NCI-H1105 (cell line): ENCODE data around the gene COA6.
"Not testable (repeated sequence)": the region's sequence is repeated elsewhere in the genome, so short reads cannot be mapped to it uniquely, and the experiment has no call there.

Experiments
- DNase-seq: peaks from one replicate; lab custom pipeline; 2025; lab: John Stamatoyannopoulos, UW

The COA6 gene

DNA sequence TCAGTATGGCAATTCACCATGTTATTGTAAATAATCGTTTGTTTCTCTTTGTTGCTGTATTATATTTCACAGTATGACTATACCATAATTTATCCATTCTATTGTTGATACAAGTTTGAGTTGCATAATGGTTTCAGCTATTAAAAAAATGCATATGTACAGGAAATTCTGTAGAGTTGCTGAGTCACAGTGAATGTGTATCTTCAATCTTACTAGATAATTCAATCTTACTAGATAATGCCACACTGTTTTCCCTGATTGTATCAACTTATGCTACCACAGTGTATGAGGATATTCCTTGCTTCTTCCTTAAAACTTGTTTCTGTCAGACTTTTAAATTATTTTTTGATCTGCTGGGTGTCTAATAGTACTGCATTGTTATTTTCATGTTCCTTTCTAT lies 3.5 kb upstream of the COA6 start:
- no peak for DNase-seq

DNA sequence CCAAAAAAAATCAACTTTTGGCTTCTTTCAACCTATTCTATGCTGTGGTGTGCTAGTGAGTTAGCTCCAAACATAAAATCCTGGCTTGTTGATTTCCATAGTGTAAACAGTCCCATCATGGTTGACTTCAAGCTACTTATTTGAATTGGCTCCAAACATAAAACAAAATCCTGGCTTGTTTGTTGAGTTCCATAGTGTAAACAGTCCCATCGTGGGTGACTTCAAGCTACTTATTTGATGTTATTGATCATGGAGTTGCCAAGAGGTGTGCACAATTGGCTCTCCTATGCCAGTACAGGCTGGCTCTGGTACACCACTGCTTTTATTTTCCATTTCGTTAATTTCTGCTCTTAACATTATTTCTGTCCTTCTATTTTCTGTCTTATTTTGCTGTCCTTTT lies 1.8 kb upstream of the COA6 start:
- no peak for DNase-seq

DNA sequence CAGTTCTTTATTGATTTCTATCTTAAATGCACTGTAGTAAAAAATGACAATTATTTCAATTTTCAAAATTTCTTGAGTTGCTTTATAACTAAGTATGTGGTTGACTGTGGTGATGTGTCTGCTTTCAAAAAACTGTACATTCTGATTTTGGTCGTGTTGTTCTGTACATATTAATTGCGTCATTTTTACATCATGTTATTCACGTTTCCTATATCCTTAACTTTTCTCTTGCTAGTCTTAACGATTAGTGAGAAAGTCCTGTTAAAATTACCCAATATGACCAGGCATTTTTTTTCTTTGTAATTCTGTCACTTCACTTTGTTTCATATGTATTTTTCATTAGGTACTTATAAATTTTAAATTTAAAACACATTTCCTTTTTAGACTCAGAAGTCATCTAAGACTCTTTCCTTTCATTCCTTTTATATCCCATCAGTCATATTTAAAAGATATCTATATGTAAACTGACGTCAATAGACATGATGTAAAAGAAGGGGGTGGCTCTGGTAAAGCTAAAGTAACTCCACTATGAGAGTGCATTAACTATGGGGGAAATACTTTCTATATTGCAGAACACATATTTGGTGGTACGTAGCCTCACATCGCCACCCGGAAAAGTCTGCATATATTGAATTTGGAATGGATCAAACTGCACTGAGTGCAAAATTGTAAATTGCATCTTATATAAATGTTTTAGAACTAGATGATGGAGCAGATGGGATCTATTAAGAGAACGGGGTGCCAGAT lies 1.1 kb upstream of the COA6 start:
- DNase-seq, result no peak

DNA sequence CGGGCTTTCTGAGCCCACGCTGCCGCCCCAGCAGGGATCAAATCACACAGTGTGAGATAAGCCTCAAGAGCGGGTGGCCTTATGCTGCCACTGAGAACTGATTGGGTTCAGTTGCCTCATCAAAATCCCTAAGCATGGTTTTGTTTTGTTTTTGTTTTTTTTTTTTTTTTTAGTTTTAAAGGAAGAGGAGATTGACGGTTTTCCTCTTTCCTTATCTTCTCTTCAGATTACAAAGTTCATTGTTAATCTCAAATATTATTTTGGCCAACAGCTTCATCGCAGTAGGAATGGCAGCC lies 651 bp downstream of the COA6 start:
- DNase-seq, result no peak

DNA sequence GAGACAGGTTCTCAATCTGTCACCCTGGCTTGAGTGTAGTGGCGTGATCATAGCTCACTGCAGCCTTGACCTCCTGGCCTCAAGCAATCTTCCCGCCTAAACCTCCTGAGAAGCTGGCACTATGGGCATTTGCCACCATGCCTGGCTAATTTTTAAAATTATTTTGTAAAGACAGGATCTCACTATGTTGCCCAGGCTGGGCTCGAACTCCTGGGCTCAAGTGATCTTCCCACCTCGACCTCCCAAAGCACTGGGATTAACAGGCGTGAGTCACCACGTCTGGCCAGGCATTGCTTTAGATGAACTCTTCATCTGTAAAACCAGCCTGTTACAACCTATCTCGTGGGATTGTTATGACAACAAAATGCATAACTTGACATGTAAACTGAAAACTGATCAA lies 2.4 kb downstream of the COA6 start:
- DNase-seq, result no peak

DNA sequence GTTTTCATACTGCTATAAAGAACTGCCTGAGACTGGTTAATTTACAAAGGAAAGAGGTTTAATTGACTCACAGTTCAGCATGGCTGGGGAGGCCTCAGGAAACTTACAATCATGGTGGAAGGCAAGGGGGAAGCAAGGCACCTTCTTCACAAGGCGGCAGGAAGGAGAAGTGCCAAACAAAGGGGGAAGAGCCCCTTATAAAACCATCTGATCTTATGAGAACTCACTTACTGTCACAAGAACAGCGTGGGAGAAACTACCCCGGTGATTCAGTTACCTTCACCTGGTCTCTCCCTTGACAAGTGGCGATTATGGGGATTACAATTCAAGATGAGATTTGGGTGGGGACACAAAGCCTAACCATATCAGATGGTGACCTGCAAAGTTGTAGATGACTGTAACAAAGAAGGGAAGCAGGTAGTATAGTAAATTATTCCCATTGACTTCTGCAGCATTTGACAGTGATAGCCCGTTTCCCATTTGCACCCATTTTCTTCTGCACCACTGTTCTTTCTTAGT lies 6.4 kb downstream of the COA6 start:
- not testable (repeated sequence) for DNase-seq

DNA sequence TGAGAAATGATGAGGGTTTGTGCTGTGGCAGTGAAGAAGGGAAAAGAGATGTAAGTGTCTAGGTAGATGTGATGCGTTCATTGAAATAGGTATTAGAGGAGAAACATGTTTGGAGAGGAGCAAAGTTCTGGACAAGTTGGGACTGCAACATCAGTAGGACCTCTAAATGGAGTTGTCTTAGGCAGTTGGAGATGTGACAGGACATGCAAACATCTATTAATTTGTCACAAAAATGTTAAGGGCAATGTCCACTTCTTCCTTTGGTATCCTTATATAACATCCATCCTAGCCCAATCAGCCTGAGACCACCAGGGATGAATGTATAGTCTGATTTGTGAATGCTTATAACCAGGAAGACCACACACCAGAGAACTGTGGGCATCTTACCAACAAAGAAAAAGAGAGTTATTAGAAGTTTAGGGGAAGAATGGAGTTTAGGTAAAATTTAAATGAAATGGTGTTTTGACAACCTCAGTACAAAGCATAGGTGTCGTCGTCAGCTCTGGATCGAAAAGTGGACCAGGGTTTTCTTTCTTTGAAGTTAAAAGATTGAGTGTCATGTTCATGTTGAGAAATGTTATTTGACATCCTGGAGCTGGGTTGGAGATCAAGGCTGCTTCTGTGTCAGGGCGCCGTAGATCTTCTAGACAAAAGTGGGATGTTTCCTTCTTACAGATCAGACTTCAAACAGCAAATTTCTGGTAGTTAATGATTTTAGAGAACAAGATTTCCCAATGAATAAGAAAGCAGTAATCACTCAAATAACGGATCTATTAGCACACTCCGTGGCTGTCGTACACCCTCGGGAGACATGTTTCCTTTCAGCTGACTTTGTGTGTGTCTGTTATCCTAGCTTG lies 8.7 kb downstream of the COA6 start:
- no peak for DNase-seq

DNA sequence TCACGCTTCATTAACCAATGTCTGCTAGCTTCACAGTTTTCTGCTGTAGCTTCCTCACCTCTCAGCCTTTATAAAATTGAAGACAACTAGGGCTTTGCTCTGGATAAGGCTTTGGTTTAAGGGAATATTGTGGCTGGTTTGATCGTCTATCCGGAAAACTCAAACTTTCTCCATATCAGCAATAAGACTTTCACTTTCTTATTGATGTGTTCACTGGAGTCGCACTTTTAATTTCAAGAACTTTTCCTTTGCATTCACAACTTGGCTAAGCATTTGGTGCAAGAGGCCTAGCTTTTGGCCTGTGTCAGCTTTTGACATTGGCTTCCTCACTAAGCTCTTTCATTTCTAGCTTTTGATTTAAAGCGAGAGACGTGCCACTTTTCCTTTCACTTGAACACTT lies 12.9 kb downstream of the COA6 start:
- DNase-seq, result no peak

DNA sequence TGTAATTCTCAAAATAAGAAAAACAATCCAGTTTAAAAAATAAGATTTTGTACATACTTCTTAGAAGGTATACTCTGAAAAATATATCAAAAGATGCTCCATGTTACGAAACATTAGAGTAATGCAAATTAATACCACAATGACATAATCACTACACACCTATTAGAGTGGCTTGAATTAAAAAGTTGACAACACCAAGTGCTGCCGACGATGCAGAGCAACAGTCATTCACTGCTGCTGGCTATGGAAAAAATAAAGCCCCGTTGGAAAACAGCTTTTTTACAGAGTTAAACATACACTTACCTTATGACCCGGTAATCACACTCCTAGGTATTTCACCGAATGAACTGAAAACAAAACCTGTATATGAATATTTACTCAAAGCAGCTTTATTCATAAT lies 14.8 kb downstream of the COA6 start:
- no peak for DNase-seq

DNA sequence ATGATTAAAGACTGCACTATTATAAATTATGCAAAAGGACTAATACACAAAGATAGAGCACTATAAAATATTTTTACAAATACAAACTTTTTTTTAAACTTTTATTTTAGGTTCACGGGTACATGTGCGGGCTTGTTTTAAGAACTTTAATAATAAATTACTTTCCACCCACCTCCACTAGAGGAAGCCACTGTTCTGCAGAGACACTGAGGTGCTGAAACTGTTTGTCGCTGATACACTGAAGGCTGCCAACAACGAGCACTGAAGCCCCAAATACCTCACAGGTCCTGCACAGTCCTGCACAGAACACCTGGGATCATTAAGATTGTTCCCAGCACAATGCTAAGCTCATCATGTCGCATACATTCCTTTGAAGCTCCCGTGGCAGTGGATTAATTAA lies 19.9 kb downstream of the COA6 start:
- no peak for DNase-seq

DNA sequence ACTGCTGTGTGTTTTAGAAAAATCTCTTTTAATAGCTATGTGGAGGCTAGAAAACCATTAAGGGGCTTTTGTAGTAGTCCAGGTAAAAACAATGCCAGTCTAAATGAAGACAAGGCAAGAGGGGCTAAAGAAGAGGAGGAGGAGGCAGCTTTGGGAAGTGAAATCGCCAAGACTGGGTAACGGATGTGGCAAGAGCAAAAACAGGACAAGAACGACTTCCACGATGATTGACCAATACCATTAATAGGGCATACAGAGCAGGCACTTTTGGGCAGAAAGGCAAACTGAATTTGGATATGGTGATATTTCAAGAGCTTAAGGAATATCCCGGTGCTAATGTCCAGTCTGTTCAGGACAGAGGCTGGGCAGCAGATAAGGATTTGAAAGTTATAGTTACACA lies 22.0 kb downstream of the COA6 start:
- no peak for DNase-seq

DNA sequence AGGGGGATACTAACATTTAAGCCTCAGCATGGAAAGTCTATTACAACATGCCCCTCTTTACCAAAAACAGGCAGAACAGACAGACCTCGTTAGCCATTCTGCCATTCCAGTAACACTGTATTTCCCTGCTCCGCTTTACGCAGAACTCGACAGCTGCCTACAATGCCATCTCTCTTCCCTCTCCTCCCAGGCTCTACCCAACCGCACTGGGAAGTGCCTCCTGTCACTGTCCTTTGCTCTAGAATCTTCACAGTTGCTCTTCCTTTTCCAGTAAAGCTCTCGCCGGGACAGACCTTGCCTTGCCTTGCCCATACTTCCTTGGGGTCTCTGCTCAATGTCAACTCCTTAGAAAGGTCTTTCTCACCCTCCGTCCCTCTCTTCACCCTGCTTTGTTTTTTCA lies 22.8 kb downstream of the COA6 start:
- no peak for DNase-seq

DNA sequence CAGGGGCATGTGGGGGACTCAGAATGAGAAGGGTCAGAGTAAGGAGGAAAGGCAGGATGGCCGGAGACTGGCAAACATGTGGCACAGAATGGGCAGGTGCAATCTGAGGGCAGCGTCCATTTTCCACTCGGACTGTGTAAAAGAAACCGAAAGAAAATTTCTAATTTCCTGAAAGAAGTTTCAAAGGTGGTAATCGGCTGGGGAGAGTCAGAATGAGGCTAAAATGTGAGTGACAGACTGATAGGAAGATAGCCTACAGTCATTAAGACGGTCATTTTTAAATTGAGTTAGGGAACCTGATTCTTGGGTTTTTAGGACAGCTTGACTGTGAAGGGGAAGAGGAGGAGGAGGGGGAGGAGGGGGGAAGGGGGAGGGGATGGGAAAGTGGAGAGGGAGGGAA lies 23.6 kb downstream of the COA6 start:
- no peak for DNase-seq

DNA sequence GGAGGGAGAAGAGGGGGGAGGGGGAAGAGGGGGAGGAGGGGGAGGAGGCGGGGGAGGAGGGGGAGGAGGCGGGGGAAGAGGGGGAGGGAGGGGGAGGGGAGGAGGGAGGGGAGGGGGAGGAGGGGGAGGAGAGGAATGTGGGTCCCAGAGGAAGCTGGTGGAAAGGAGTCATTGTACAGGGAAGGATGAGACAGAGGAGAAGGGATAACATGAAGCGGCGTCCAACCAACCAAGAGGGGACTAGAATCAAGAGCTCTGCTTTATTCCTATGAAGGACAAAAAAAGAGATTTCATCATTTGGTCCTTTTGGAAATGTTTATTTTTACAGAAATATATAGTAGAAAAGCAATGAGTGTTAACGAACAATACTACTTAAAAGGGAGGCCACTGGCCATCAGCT lies 24.5 kb downstream of the COA6 start:
- no peak for DNase-seq

DNA sequence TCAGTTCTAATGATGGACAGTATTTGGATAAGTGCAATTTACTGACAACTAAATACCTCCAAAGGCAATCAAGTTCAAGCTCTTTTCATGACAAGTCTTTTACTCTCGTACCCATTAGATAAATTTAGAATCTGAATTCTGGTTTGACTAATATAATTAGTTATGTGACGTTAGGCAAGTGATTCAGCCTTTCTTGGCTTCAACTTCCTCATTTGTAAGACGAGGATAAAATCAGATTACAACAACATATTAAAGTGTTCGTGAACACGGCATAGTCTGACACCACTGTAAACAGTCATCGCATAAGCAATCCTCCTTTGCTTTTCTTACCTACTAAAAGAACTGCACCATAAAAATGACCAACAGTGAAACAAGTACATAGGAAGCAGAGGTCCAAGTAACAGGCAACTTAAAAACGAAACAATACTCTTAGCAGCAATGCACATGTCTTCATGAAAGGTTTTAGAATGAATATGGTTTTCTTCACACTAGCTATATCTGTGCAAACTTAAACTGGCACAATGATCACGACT lies 25.7 kb downstream of the COA6 start:
- DNase-seq, result no peak

DNA sequence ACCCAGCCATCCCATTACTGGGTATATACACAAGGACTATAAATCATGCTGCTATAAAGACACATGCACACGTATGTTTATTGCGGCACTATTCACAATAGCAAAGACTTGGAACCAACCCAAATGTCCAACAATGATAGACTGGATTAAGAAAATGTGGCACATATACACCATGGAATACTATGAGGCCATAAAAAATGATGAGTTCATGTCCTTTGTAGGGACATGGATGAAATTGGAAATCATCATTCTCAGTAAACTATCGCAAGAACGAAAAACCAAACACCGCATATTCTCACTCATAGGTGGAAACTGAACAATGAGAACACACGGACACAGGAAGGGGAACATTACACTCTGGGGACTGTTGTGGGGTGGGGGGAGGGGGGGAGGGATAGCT lies 26.3 kb downstream of the COA6 start:
- DNase-seq, result not testable (repeated sequence)

DNA sequence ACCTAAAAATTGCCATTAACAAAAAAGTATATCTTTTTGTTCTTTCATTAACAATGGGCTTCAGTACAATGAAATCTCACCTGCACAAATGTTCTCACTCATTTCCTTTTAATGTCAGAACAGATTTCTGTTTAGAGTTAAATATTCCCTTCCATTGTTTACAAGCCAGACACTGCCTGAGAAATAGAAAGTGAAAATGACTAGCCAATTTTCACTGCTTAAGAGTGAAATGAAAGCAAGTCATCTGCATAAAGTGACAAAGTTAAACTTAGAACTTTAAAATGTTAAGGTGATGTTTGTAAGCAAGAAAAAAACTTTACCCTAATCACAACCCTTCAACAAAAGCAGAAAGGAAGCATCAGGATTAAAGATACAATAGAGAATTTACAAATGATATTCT lies 27.5 kb downstream of the COA6 start:
- no peak for DNase-seq

DNA sequence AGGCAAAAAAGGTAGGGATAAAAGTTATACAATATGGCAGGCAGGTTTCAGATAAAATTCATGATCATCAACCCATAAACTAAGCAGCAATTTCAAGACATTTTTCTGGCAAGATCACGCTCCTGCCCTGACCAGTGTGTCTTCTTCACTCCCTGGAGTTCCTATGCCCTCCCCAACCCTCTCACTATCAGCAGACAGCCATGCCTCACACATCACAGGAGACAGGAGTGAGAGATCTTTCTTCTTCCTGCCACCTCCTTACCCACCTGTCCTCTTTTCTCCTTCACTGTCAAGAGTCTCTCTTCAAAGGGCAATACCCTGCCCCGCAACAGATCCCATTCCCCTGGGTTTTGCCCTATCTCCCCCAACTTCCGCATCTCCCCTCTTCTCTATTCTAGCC lies 28.4 kb downstream of the COA6 start:
- no peak for DNase-seq

DNA sequence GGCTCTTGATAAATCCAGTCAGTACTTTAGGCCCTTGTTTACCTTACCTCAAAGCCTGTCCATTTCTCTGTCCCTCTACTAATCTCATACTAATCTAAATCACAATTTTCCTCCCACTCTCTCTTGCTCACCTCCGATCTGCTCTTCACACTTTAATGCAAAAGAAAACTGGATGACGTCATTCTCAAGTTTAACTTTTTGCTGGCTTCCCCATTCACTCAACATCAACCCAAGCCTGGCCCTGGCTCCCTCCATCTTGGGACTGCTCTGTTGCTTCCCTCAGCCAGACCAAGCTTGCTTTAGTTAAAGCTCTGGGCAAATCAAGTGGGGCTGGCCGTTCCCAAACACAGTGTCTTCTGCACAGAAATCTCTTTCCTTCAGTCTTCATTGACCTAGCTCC lies 29.7 kb downstream of the COA6 start:
- no peak for DNase-seq

DNA sequence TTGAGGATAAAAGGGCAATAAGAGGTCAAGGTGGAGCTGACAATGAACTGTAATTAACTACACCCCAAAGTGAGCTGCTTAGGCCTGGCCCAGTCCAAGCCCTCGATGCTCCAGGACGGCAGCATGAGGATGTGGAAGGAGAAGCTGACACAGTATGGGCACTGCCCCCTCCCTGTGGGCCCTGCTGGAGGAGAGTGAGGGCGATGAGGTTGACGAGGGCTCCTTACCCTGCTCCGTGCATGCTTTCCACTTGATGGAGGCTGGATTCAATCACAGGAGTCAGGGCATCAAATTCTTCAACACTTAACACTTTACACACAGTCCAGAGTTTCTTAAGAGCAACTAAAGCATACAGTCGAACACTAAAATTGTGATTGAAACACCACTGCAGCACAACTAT lies 32.4 kb downstream of the COA6 start:
- DNase-seq, result no peak

DNA sequence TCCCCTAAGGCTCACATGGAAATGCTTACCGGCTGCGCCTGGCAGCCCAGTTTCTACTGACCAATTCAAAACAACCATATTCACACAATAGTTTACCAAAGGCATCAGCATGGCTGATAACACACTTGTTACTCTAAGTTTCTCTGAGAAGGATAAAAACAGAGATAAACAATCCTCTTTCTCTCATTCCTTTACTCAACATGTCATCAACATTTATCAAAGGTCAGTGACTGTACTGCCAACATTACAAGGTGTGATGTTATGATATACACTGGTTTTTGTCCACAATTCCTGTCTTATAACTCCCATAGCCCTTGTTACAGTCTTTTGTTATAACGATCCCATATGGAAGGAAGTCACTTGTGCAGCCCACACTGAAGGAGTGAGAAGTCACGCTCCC lies 33.6 kb downstream of the COA6 start:
- no peak for DNase-seq

DNA sequence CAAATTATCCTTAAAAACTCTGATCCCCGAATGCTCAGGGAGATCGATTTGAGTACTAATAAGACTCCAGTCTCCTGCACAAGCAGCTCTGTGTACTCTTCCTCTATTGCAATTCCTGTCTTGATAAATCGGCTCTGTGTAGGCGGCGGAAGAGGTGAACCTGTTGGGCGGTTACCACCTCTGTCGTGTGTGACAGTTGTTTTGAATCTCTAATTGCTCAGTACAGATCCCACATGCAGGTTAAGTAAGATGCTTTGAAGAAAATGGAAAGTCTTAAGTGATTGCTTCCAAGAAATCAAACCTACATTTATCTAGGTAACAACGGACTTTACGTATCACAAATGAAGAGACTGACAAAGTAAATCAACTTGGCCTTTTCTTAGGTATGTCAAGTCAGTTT lies 35.5 kb downstream of the COA6 start:
- DNase-seq, result no peak

DNA sequence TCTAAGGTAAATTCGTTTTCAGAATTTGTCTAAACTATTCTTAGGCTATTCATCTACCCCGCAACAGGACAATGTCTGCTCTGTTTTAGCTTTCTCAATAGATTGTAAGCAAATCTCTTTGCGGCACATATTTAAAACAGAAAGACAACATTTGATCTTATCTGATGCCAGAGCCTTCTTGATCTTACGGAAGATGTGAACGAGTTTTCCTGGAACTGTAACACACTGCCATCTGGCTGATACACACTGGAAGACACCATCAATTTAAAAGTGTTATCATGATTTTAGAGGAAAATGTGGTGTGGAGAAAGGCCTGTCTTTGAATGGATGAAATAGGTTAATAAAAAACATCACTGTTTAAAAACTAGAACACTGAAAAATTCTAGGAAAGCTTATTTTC lies 36.1 kb downstream of the COA6 start:
- no peak for DNase-seq
